CD4-positive, alpha-beta T cell (primary cell): ENCODE results near the gene OCA2. TPM values are rescaled to one million over a fixed set of nuclear protein-coding genes. Genes with fewer than 3 reads are reported as not detected.

ENCODE experiments used
- ATAC-seq: fragments of 200-7000 bp; cut with Tn5 transposase; one replicate; pipeline ENCODE4 v1.10.0; 2022; ENCODE audit warnings: mild to moderate bottlenecking; ENCODE audit not compliant: poor library complexity
- CTCF ChIA-PET: fragments of 350-600 bp; sonication (Branson Sonifier 250); formaldehyde crosslinking; loops from one replicate; lab custom pipeline; 2021; ENCODE audit warnings: antibody characterized with exemption, inconsistent platforms; lab: Charles Lee
- POLR2A ChIA-PET: fragments of 350-600 bp; sonication (Branson Sonifier 250); formaldehyde crosslinking; loops from one replicate; lab custom pipeline; 2021; ENCODE audit warnings: antibody characterized with exemption, inconsistent platforms; lab: Charles Lee
- DNase-seq, 14 experiments: peaks; one replicate each; pipeline ENCODE4 v3.0.0-alpha.2; 2013 to 2020; ENCODE audit warnings: mixed read lengths in 2 of 14
- H3K27ac ChIP-seq, 2 donors: one replicate each; pipeline versions ENCODE4 v1.5.1 to v1.7.0; 2013; ENCODE audit warnings: low read length in 2 of 2, low read depth in 1 of 2, mild to moderate bottlenecking in 1 of 2
- H3K27me3 ChIP-seq, 2 experiments: 1 replicate in 1 of 2; 2 replicates in 1 of 2; pipeline versions ENCODE4 v1.6.1 to v1.7.0; 2013; ENCODE audit warnings: low read length in 2 of 2, control low read depth in 1 of 2, mild to moderate bottlenecking in 1 of 2, moderate library complexity in 1 of 2; ENCODE audit not compliant: insufficient read depth in 2 of 2, control insufficient read depth in 1 of 2
- H3K36me3 ChIP-seq: one replicate; pipeline ENCODE4 v1.6.1; 2013; ENCODE audit warnings: low read length, control low read depth; ENCODE audit not compliant: insufficient read depth
- H3K4me1 ChIP-seq: one replicate; pipeline ENCODE4 v1.6.1; 2013; ENCODE audit warnings: low read length, control low read depth; ENCODE audit not compliant: insufficient read depth
- H3K4me3 ChIP-seq: one replicate; pipeline ENCODE4 v1.5.1; 2013; ENCODE audit warnings: mild to moderate bottlenecking, low read length, moderate library complexity
- H3K9me3 ChIP-seq, 2 experiments: 1 replicate in 1 of 2; 2 replicates in 1 of 2; pipeline versions ENCODE4 v1.6.1 to v1.7.0; 2013; ENCODE audit warnings: low read length in 2 of 2, mild to moderate bottlenecking in 2 of 2, control low read depth in 1 of 2, moderate library complexity in 1 of 2; ENCODE audit not compliant: control insufficient read depth in 1 of 2, insufficient read depth in 1 of 2
- H3K27ac Mint-ChIP-seq: one replicate; pipeline ENCODE4 v1.8.0; 2020; ENCODE audit warnings: mixed read lengths
- H3K27me3 Mint-ChIP-seq: one replicate; pipeline ENCODE4 v1.8.0; 2021; ENCODE audit warnings: mixed read lengths
- H3K36me3 Mint-ChIP-seq: one replicate; pipeline ENCODE4 v1.8.0; 2021; ENCODE audit warnings: low read depth, mixed read lengths
- H3K4me1 Mint-ChIP-seq: one replicate; pipeline ENCODE4 v1.8.0; 2021; ENCODE audit warnings: low read depth, mixed read lengths
- H3K4me3 Mint-ChIP-seq: one replicate; pipeline ENCODE4 v1.8.0; 2020; ENCODE audit warnings: mild to moderate bottlenecking, mixed read lengths
- H3K9me3 Mint-ChIP-seq: one replicate; pipeline ENCODE4 v1.8.0; 2020; ENCODE audit warnings: mixed read lengths
- CTCF ChIP-seq: fragments of 200-600 bp; IDR thresholded peaks from one replicate; pipeline ENCODE4 v1.8.0; 2022; ENCODE audit warnings: antibody characterized with exemption, mild to moderate bottlenecking
- intact Hi-C, 2 experiments: fragments of 100-400 bp; cut with DNase I in 1 of 2; cut with micrococcal nuclease in 1 of 2; formaldehyde crosslinking; loops; one replicate each; pipeline versions ENCODE4 v1.15.1 to v1.9.0; 2023 to 2025; cut with DNase I, micrococcal nuclease
- total RNA-seq, 174 experiments: library from RNA in 2 of 174; stranded (reverse) in 2 of 174; gene quantifications; one replicate each; pipeline ENCODE4 v1.2.3 and lab custom pipeline; 2021 to 2026

Gene OCA2
- total RNA-seq, 2 experiments from 2014 or later, result not detected

- H3K4me1 Mint-ChIP-seq, result no peaks in the 10 kb centered on the region
These were observed 78.5 kb downstream of the OCA2 start for GRCh38 chr15:28020644-28021043.

GRCh38 chr15:28019594-28020309 lies 79.4 kb downstream of the OCA2 start:
- peaks cover 8% of the 10 kb centered on the region for H3K4me1 ChIP-seq
- POLR2A ChIA-PET, result no interaction called here

More at GRCh38 chr15:28020644-28021043, 78.5 kb downstream of the OCA2 start:
- no peak overlapping the region for H3K27ac ChIP-seq
- ATAC-seq (no peak), DNase-seq (no peak)
- H3K4me3 Mint-ChIP-seq, result no peak overlapping the region
- intact Hi-C loops, result no loop called here
- H3K27me3 Mint-ChIP-seq, result no peaks in the 10 kb centered on the region
- no peak overlapping the region for H3K27ac Mint-ChIP-seq
- CTCF ChIA-PET, result no interaction called here
- H3K36me3 Mint-ChIP-seq, result no peaks in the 10 kb centered on the region
- no peaks in the 10 kb centered on the region for H3K36me3 ChIP-seq
- no peaks in the 10 kb centered on the region for H3K27me3 ChIP-seq
- POLR2A ChIA-PET, result no interaction called here
- no peaks in the 10 kb centered on the region for H3K9me3 ChIP-seq
- H3K4me3 ChIP-seq, result no peak overlapping the region
- no peaks in the 10 kb centered on the region for H3K9me3 Mint-ChIP-seq
- H3K4me1 ChIP-seq, result peaks cover 8% of the 10 kb centered on the region
- TF ChIP-seq CTCF, result no peak

GRCh38 chr15:28018291-28019044 lies 80.6 kb downstream of the OCA2 start:
- POLR2A ChIA-PET, result no interaction called here
- Mint-ChIP-seq H3K4me1 (no peaks in the 10 kb centered on the region), H3K9me3 (no peaks in the 10 kb centered on the region), H3K27ac (no peak overlapping the region), H3K36me3 (no peaks in the 10 kb centered on the region), H3K4me3 (no peak overlapping the region), H3K27me3 (no peaks in the 10 kb centered on the region)
- no peaks in the 10 kb centered on the region for H3K9me3 ChIP-seq
- H3K4me3 ChIP-seq, result no peak overlapping the region
- peaks cover 8% of the 10 kb centered on the region for H3K4me1 ChIP-seq
- H3K36me3 ChIP-seq, result no peaks in the 10 kb centered on the region
- CTCF ChIA-PET, result no interaction called here
- intact Hi-C loops, result no loop called here
- no peak overlapping the region for H3K27ac ChIP-seq
- no peak for TF ChIP-seq CTCF
- H3K27me3 ChIP-seq, result no peaks in the 10 kb centered on the region
- ATAC-seq (no peak), DNase-seq (no peak)

More at GRCh38 chr15:28019594-28020309, 79.4 kb downstream of the OCA2 start:
- intact Hi-C loops, result no loop called here
- Mint-ChIP-seq H3K9me3 (no peaks in the 10 kb centered on the region), H3K27ac (no peak overlapping the region), H3K36me3 (no peaks in the 10 kb centered on the region), H3K27me3 (no peaks in the 10 kb centered on the region), H3K4me3 (no peak overlapping the region), H3K4me1 (no peaks in the 10 kb centered on the region)
- no peak for TF ChIP-seq CTCF
- no peaks in the 10 kb centered on the region for H3K36me3 ChIP-seq
- no peak overlapping the region for H3K27ac ChIP-seq
- H3K27me3 ChIP-seq, result no peaks in the 10 kb centered on the region
- ATAC-seq (no peak), DNase-seq (no peak)
- CTCF ChIA-PET, result no interaction called here
- no peaks in the 10 kb centered on the region for H3K9me3 ChIP-seq
- no peak overlapping the region for H3K4me3 ChIP-seq
